Adipocyte (in vitro differentiated cells): ENCODE results near the gene RBP3.

Experiments
- DNase-seq: peaks from one replicate; pipeline ENCODE4 v3.0.0-alpha.2; 2015; ENCODE audit warnings: low read depth
- H3K27me3 ChIP-seq: replicated peaks from 2 replicates; pipeline ENCODE4 v1.7.0; 2013; ENCODE audit warnings: mild to moderate bottlenecking, low read length, moderate library complexity; ENCODE audit not compliant: control insufficient read depth, insufficient read depth
- H3K36me3 ChIP-seq: 2 replicates; pipeline ENCODE4 v1.7.0; 2013; ENCODE audit warnings: low read length, mild to moderate bottlenecking, moderate library complexity; ENCODE audit not compliant: control insufficient read depth, insufficient read depth, severe bottlenecking
- H3K4me1 ChIP-seq: 2 replicates; pipeline ENCODE4 v1.7.0; 2013; ENCODE audit warnings: mild to moderate bottlenecking, low read length, moderate library complexity; ENCODE audit not compliant: control insufficient read depth, insufficient read depth
- H3K4me3 ChIP-seq: 2 replicates; pipeline ENCODE4 v1.7.0; 2013; ENCODE audit warnings: mild to moderate bottlenecking, low read length, moderate library complexity
- H3K9ac ChIP-seq: 2 replicates; pipeline ENCODE4 v1.7.0; 2013; ENCODE audit warnings: mild to moderate bottlenecking, low read length, moderate library complexity
- H3K9me3 ChIP-seq: 2 replicates; pipeline ENCODE4 v1.7.0; 2013; ENCODE audit warnings: mild to moderate bottlenecking, low read length, moderate library complexity; ENCODE audit not compliant: control insufficient read depth

The RBP3 gene

GRCh38 chr10:47406870-47407691 lies 58.9 kb downstream of the RBP3 start:
- H3K9ac ChIP-seq = no peak overlapping the region
- no peak overlapping the region for H3K4me3 ChIP-seq
- H3K36me3 ChIP-seq = no peaks in the 10 kb centered on the region
- no peaks in the 10 kb centered on the region for H3K9me3 ChIP-seq
- peaks cover 18% of the 10 kb centered on the region for H3K4me1 ChIP-seq
- peak; percentile 60 for DNase-seq
- H3K27me3 ChIP-seq = peaks cover 5% of the 10 kb centered on the region
